AG08395 (cell line): ENCODE data around the gene SAA4.
"Not testable (repeated sequence)": the region's sequence is repeated elsewhere in the genome, so short reads cannot be mapped to it uniquely, and the experiment has no call there.

Experiments used
- DNase-seq: peaks from one replicate; pipeline ENCODE4 v3.0.0; 2012; ENCODE audit warnings: mixed read lengths, low spot score

SAA4 gene

GRCh38 chr11:18189476-18190245 is 46.9 kb downstream of the SAA4 start:
- DNase-seq, result not testable (repeated sequence)

- DNase-seq, result no peak
Observed at GRCh38 chr11:18188796-18189195, 47.8 kb downstream of the SAA4 start.
